H9 (cell line): Measurements from ENCODE around the gene PHF21B. TPM values are rescaled to one million over a fixed set of nuclear protein-coding genes. Genes with fewer than 3 reads are reported as not detected.

ENCODE experiments used
- DNase-seq: peaks from one replicate; pipeline ENCODE4 v3.0.0-alpha.2; 2017
- H2AFZ ChIP-seq: one replicate; pipeline ENCODE4 v1.6.1; 2013; ENCODE audit warnings: mild to moderate bottlenecking, low read length, control low read depth, moderate library complexity
- H2AK5ac ChIP-seq: 2 replicates; pipeline ENCODE4 v1.6.1; 2013; ENCODE audit warnings: low read length, control low read depth, mixed read lengths; ENCODE audit not compliant: insufficient read length
- H2BK120ac ChIP-seq: one replicate; pipeline ENCODE4 v1.6.1; 2013; ENCODE audit warnings: low read depth, mild to moderate bottlenecking, low read length, control low read depth, inconsistent platforms; ENCODE audit not compliant: poor library complexity, severe bottlenecking
- H2BK12ac ChIP-seq: 2 replicates; pipeline ENCODE4 v1.6.1; 2013; ENCODE audit warnings: low read length, control low read depth, mixed read lengths, low read depth; ENCODE audit not compliant: insufficient read length
- H2BK15ac ChIP-seq: 2 replicates; pipeline ENCODE4 v1.6.1; 2013; ENCODE audit warnings: low read depth, low read length, control low read depth
- H2BK20ac ChIP-seq: one replicate; pipeline ENCODE4 v1.6.1; 2013; ENCODE audit warnings: low read depth, mild to moderate bottlenecking, low read length, control low read depth, inconsistent platforms; ENCODE audit not compliant: poor library complexity, severe bottlenecking
- H2BK5ac ChIP-seq: 2 replicates; pipeline ENCODE4 v1.6.1; 2013; ENCODE audit warnings: low read length, control low read depth, mixed read lengths; ENCODE audit not compliant: insufficient read length
- H3K14ac ChIP-seq: 2 replicates; pipeline ENCODE4 v1.6.1; 2013; ENCODE audit warnings: low read length, control low read depth; ENCODE audit not compliant: insufficient read depth
- H3K18ac ChIP-seq: 2 replicates; pipeline ENCODE4 v1.6.1; 2013; ENCODE audit warnings: low read depth, mild to moderate bottlenecking, mixed read lengths, low read length, control low read depth; ENCODE audit not compliant: insufficient read length
- H3K23ac ChIP-seq: 2 replicates; pipeline ENCODE4 v1.6.1; 2013; ENCODE audit warnings: low read length, control low read depth, mixed read lengths, low read depth; ENCODE audit not compliant: insufficient read length
- H3K23me2 ChIP-seq: 2 replicates; pipeline ENCODE4 v1.6.1; 2013; ENCODE audit warnings: low read depth, mild to moderate bottlenecking, mixed read lengths, low read length, control low read depth; ENCODE audit not compliant: insufficient read length, poor library complexity, severe bottlenecking
- H3K27ac ChIP-seq: 2 replicates; pipeline ENCODE4 v1.5.1; 2013; ENCODE audit warnings: low read length, control low read depth, mixed read lengths, low read depth; ENCODE audit not compliant: insufficient read length
- H3K27me3 ChIP-seq: 2 replicates; pipeline ENCODE4 v1.6.1; 2013; ENCODE audit warnings: low read length, control low read depth, inconsistent platforms; ENCODE audit not compliant: insufficient read depth
- H3K4ac ChIP-seq: 2 replicates; pipeline ENCODE4 v1.6.1; 2013; ENCODE audit warnings: low read depth, mild to moderate bottlenecking, control low read depth, inconsistent platforms, low read length, moderate library complexity
- H3K4me1 ChIP-seq: 2 replicates; pipeline ENCODE4 v1.6.1; 2013; ENCODE audit warnings: low read length, control low read depth, inconsistent platforms; ENCODE audit not compliant: insufficient read depth
- H3K4me2 ChIP-seq: 2 replicates; pipeline ENCODE4 v1.6.1; 2013; ENCODE audit warnings: low read length, control low read depth, mixed read lengths; ENCODE audit not compliant: insufficient read length, insufficient read depth
- H3K56ac ChIP-seq: 2 replicates; pipeline ENCODE4 v1.6.1; 2013; ENCODE audit warnings: low read depth, mild to moderate bottlenecking, mixed read lengths, low read length, control low read depth; ENCODE audit not compliant: insufficient read length
- H3K79me1 ChIP-seq: 2 replicates; pipeline ENCODE4 v1.6.1; 2013; ENCODE audit warnings: low read depth, mild to moderate bottlenecking, moderate library complexity, low read length, control low read depth, inconsistent platforms; ENCODE audit not compliant: insufficient read depth, poor library complexity, severe bottlenecking
- H3K79me2 ChIP-seq: 2 replicates; pipeline ENCODE4 v1.6.1; 2013; ENCODE audit warnings: low read length, control low read depth, inconsistent platforms; ENCODE audit not compliant: insufficient read depth
- H3K9ac ChIP-seq: 2 replicates; pipeline ENCODE4 v1.6.1; 2013; ENCODE audit warnings: low read length, control low read depth, mixed read lengths; ENCODE audit not compliant: insufficient read length; ENCODE audit errors: extremely low read depth
- H3K9me3 ChIP-seq: one replicate; pipeline ENCODE4 v1.6.1; 2013; ENCODE audit warnings: low read depth, low read length, inconsistent platforms; ENCODE audit not compliant: control insufficient read depth
- H3T11ph ChIP-seq: one replicate; pipeline ENCODE4 v1.6.1; 2013; ENCODE audit warnings: mild to moderate bottlenecking, low read length, control low read depth, inconsistent platforms
- H4K20me1 ChIP-seq: one replicate; pipeline ENCODE4 v1.6.1; 2013; ENCODE audit not compliant: control insufficient read depth, insufficient read length, insufficient read depth
- H4K5ac ChIP-seq: 2 replicates; pipeline ENCODE4 v1.6.1; 2013; ENCODE audit warnings: low read depth, mild to moderate bottlenecking, mixed read lengths, low read length, control low read depth; ENCODE audit not compliant: insufficient read length
- H4K8ac ChIP-seq: replicated peaks from 2 replicates; pipeline ENCODE4 v1.6.1; 2013; ENCODE audit warnings: low read length, control low read depth, mixed read lengths, low read depth; ENCODE audit not compliant: insufficient read length
- H4K91ac ChIP-seq: 2 replicates; pipeline ENCODE4 v1.6.1; 2013; ENCODE audit warnings: low read depth, mild to moderate bottlenecking, moderate library complexity, mixed read lengths, low read length, control low read depth; ENCODE audit not compliant: insufficient read length
- H3K27ac Mint-ChIP-seq, 3 experiments: 2 replicates in 2 of 3; 3 replicates in 1 of 3; pipeline ENCODE4 v1.8.0; 2020 to 2021; ENCODE audit warnings: mixed read lengths in 3 of 3, mild to moderate bottlenecking in 1 of 3, moderate library complexity in 1 of 3
- H3K27me3 Mint-ChIP-seq: 2 replicates; pipeline ENCODE4 v1.8.0; 2021; ENCODE audit warnings: low read depth, mild to moderate bottlenecking, moderate library complexity, mixed read lengths
- H3K36me3 Mint-ChIP-seq, 3 experiments: 2 replicates in 2 of 3; 3 replicates in 1 of 3; pipeline ENCODE4 v1.8.0; 2020 to 2021; ENCODE audit warnings: low read depth in 3 of 3, mixed read lengths in 3 of 3; ENCODE audit not compliant: insufficient read depth in 1 of 3
- H3K4me1 Mint-ChIP-seq, 2 experiments: 2 replicates each; pipeline ENCODE4 v1.8.0; 2020; ENCODE audit warnings: mixed read lengths in 2 of 2
- H3K4me3 Mint-ChIP-seq, 2 experiments: 2 replicates in 1 of 2; 3 replicates in 1 of 2; pipeline ENCODE4 v1.8.0; 2020 to 2021; ENCODE audit warnings: mild to moderate bottlenecking in 2 of 2, mixed read lengths in 2 of 2, moderate library complexity in 1 of 2
- H3K9me3 Mint-ChIP-seq, 2 experiments: 2 replicates in 1 of 2; 3 replicates in 1 of 2; pipeline ENCODE4 v1.8.0; 2020; ENCODE audit warnings: mild to moderate bottlenecking in 2 of 2, mixed read lengths in 2 of 2, moderate library complexity in 1 of 2
- WGBS: extraction: QIAGEN DNeasy Blood & Tissue Kit; methylation state at CpG from one replicate; pipeline ENCODE4 v1.1.7; 2013; ENCODE audit warnings: missing lambda C conversion rate, low lambda C conversion rate, mixed read lengths; ENCODE audit not compliant: insufficient read length; ENCODE audit errors: extremely low coverage; 5-methylcytosine and 5-hydroxymethylcytosine counted together
- total RNA-seq: library from RNA; stranded (reverse); gene quantifications from 2 replicates; pipeline ENCODE4 v1.2.1, GENCODE V29; 2021
- TF ChIP-seq, protein P1 (sequence below): fragments of 200-600 bp; sonication (generic); conservative IDR thresholded peaks from 3 replicates; pipeline ENCODE4 v1.8.0; 2021; ENCODE audit warnings: antibody characterized with exemption, mild to moderate bottlenecking

The PHF21B gene
- total RNA-seq, 1 experiment from 2014 or later = 60.3 TPM

DNA sequence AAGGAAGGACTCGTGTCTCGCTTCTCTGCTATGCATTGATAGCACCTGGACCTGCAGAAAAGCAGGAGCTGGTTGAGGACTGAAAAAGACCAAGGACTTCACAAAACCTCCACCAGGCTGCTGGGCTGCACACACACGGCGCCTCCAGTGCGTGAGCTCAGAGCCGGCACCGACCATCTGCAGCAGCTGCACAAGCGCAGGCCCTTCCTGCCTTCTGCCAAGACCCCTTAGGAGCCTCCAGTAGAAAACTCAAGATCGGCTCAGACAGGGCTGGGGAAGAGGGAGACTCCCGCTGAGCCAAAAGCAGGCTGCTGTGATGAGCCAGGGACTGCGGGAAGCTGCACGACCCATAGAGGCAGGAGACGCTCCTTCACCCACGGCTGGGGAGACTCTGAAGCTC lies 70.9 kb downstream of the PHF21B start:
- H3K4me1 ChIP-seq = no peaks in the 10 kb centered on the region; the same call in 1 of the 2 replicates
- H3K79me2 ChIP-seq = no peaks in the 10 kb centered on the region; the same call in 1 of the 2 replicates
- no peaks in the 10 kb centered on the region for H3K23me2 ChIP-seq
- no peaks in the 10 kb centered on the region for H3K27me3 ChIP-seq
- no peak overlapping the region for H2AFZ ChIP-seq
- no peak overlapping the region for H4K8ac ChIP-seq
- no peak overlapping the region for H2BK12ac ChIP-seq
- peaks cover 38 to 53% of the 10 kb centered on the region in 2 experiments for H3K4me1 Mint-ChIP-seq
- no peak overlapping the region for H3K9ac ChIP-seq
- no peak overlapping the region for H4K5ac ChIP-seq
- peak overlapping the region in 1 of 3 experiments; percentile 44; a peak in 1 of 7 replicates for H3K27ac Mint-ChIP-seq
- no peak overlapping the region for H3T11ph ChIP-seq
- no peak overlapping the region for H3K56ac ChIP-seq
- H3K79me1 ChIP-seq = no peaks in the 10 kb centered on the region
- no peaks in the 10 kb centered on the region for H4K20me1 ChIP-seq
- no peak overlapping the region for H3K4ac ChIP-seq
- H2BK120ac ChIP-seq = no peak overlapping the region
- H3K4me3 Mint-ChIP-seq = no peak overlapping the region
- no peaks in the 10 kb centered on the region for H3K9me3 ChIP-seq
- H2BK15ac ChIP-seq = no peak overlapping the region
- H3K36me3 Mint-ChIP-seq = peaks cover 3 to 14% (median 7%) of the 10 kb centered on the region in 3 experiments; a peak in 4 of 7 replicates
- H3K14ac ChIP-seq = peak overlapping the region; percentile 35; the same call in 1 of the 2 replicates
- H2BK20ac ChIP-seq = no peak overlapping the region
- no peak overlapping the region for H2AK5ac ChIP-seq
- no peak overlapping the region for H2BK5ac ChIP-seq
- H3K9me3 Mint-ChIP-seq = no peaks in the 10 kb centered on the region
- WGBS = no CpG with 5 or more reads among the region's 14 CpGs
- no peak overlapping the region for H3K4me2 ChIP-seq
- H3K27ac ChIP-seq = no peak overlapping the region
- H3K27me3 Mint-ChIP-seq = no peaks in the 10 kb centered on the region; the same call in 1 of the 2 replicates
- TF ChIP-seq, protein P1, sequence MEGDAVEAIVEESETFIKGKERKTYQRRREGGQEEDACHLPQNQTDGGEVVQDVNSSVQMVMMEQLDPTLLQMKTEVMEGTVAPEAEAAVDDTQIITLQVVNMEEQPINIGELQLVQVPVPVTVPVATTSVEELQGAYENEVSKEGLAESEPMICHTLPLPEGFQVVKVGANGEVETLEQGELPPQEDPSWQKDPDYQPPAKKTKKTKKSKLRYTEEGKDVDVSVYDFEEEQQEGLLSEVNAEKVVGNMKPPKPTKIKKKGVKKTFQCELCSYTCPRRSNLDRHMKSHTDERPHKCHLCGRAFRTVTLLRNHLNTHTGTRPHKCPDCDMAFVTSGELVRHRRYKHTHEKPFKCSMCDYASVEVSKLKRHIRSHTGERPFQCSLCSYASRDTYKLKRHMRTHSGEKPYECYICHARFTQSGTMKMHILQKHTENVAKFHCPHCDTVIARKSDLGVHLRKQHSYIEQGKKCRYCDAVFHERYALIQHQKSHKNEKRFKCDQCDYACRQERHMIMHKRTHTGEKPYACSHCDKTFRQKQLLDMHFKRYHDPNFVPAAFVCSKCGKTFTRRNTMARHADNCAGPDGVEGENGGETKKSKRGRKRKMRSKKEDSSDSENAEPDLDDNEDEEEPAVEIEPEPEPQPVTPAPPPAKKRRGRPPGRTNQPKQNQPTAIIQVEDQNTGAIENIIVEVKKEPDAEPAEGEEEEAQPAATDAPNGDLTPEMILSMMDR = no peak
- no peak for DNase-seq
- H4K91ac ChIP-seq = no peak overlapping the region
- no peak overlapping the region for H3K18ac ChIP-seq
- no peak overlapping the region for H3K23ac ChIP-seq
